Measurements from ENCODE around the gene CIRBP. TPM values are rescaled to one million over a fixed set of nuclear protein-coding genes. Genes with fewer than 3 reads are reported as not detected.

The CIRBP gene
- total and polyA plus RNA-seq, 2 of the 13 experiments (the other 11 are each of a cell fraction or from before 2014, with no cell fraction given), result 133 to 140 TPM

- TF ChIP-seq HNF4G (IDR thresholded peaks at IDR 0.05; ENCODE audit: borderline replicate concordance, low read depth, low read length) (no peak), HNF4G (CRISPR knock-in tag; IDR thresholded peaks at IDR 0.05; ENCODE audit: borderline replicate concordance, low read depth) (peak; percentile 52; the same call in 1 of the 2 replicates), NCOA2 (CRISPR knock-in tag; IDR thresholded peaks at IDR 0.05) (peak; percentile 15; the same call in 1 of the 2 replicates), ZNF431 (CRISPR knock-in tag; IDR thresholded peaks at IDR 0.05; ENCODE audit: borderline replicate concordance, low read depth) (0 out of 2 replicates have a peak, but pooled peaks have one; percentile 24), ZBTB14 (CRISPR knock-in tag; IDR thresholded peaks at IDR 0.05) (0 out of 2 replicates have a peak, but pooled peaks have one; percentile 23), AKAP8 (CRISPR knock-in tag; IDR thresholded peaks at IDR 0.05) (peak; percentile 91), ZNF788 (CRISPR knock-in tag; IDR thresholded peaks at IDR 0.05; ENCODE audit: borderline replicate concordance) (no peak), ZNF326 (CRISPR knock-in tag; IDR thresholded peaks at IDR 0.05; ENCODE audit: borderline replicate concordance) (no peak), HOXA3 (CRISPR knock-in tag; IDR thresholded peaks at IDR 0.05) (peak; percentile 44), ZMAT3 (CRISPR knock-in tag; conservative IDR thresholded peaks at IDR 0.05) (0 out of 2 replicates have a peak, but pooled peaks have one; percentile 6), ARID4A (CRISPR knock-in tag; IDR thresholded peaks at IDR 0.05; ENCODE audit: borderline replicate concordance) (peak; percentile 64), MTF1 (CRISPR knock-in tag; IDR thresholded peaks at IDR 0.05) (no peak), ZNF780A (CRISPR knock-in tag; IDR thresholded peaks at IDR 0.05) (no peak), ZNF639 (CRISPR knock-in tag; conservative IDR thresholded peaks at IDR 0.05) (no peak)
- TF ChIP-seq, protein P1, sequence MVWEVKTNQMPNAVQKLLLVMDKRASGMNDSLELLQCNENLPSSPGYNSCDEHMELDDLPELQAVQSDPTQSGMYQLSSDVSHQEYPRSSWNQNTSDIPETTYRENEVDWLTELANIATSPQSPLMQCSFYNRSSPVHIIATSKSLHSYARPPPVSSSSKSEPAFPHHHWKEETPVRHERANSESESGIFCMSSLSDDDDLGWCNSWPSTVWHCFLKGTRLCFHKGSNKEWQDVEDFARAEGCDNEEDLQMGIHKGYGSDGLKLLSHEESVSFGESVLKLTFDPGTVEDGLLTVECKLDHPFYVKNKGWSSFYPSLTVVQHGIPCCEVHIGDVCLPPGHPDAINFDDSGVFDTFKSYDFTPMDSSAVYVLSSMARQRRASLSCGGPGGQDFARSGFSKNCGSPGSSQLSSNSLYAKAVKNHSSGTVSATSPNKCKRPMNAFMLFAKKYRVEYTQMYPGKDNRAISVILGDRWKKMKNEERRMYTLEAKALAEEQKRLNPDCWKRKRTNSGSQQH (CRISPR knock-in tag; IDR thresholded peaks at IDR 0.05; ENCODE audit: low read depth), result 0 out of 2 replicates have a peak, but pooled peaks have one; percentile 23
- TF ChIP-seq, protein P2, sequence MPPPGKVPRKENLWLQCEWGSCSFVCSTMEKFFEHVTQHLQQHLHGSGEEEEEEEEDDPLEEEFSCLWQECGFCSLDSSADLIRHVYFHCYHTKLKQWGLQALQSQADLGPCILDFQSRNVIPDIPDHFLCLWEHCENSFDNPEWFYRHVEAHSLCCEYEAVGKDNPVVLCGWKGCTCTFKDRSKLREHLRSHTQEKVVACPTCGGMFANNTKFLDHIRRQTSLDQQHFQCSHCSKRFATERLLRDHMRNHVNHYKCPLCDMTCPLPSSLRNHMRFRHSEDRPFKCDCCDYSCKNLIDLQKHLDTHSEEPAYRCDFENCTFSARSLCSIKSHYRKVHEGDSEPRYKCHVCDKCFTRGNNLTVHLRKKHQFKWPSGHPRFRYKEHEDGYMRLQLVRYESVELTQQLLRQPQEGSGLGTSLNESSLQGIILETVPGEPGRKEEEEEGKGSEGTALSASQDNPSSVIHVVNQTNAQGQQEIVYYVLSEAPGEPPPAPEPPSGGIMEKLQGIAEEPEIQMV (CRISPR knock-in tag; IDR thresholded peaks at IDR 0.05; ENCODE audit: low read depth), result 0 out of 2 replicates have a peak, but pooled peaks have one; percentile 59
- TF ChIP-seq, protein P3, sequence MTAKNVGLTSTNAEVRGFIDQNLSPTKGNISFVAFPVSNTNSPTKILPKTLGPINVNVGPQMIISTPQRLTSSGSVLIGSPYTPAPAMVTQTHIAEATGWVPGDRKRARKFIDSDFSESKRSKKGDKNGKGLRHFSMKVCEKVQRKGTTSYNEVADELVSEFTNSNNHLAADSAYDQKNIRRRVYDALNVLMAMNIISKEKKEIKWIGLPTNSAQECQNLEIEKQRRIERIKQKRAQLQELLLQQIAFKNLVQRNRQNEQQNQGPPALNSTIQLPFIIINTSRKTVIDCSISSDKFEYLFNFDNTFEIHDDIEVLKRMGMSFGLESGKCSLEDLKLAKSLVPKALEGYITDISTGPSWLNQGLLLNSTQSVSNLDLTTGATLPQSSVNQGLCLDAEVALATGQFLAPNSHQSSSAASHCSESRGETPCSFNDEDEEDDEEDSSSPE (CRISPR knock-in tag; IDR thresholded peaks at IDR 0.05), result peak; percentile 33; the same call in 1 of the 2 replicates
These were observed 2.1 kb upstream of the CIRBP start (continued) for GRCh38 chr19:1266916-1267476.

Data from HepG2 (cell line).